OCI-M1 (cell line): ENCODE data around the gene TMEM205.

ENCODE experiments used
- DNase-seq: peaks from one replicate; lab custom pipeline; 2025; lab: John Stamatoyannopoulos, UW

TMEM205 gene

GRCh38 chr19:11299946-11300810 is 45.9 kb downstream of the TMEM205 start:
- DNase-seq: no peak

DNA sequence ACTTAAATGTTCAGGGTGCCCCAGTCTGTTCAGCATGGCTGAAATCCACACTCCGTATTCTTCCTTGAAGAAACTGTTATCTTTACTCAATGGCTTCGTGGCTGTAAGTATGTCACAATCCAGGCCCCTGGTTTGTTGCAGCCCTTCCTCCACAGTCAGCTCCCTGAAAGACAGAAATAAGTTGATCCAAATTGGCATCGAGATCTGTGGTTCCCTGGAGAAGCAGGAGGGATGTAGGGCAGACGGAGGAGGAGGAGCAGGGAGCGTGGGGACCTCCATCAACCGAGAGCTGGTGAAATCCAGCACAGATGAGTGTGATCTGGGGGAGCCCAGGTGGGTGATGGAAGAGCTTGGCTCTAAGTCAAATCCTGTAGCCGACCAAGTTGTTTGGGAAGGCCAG is 49.8 kb downstream of the TMEM205 start:
- DNase-seq: peak; percentile 69

DNA sequence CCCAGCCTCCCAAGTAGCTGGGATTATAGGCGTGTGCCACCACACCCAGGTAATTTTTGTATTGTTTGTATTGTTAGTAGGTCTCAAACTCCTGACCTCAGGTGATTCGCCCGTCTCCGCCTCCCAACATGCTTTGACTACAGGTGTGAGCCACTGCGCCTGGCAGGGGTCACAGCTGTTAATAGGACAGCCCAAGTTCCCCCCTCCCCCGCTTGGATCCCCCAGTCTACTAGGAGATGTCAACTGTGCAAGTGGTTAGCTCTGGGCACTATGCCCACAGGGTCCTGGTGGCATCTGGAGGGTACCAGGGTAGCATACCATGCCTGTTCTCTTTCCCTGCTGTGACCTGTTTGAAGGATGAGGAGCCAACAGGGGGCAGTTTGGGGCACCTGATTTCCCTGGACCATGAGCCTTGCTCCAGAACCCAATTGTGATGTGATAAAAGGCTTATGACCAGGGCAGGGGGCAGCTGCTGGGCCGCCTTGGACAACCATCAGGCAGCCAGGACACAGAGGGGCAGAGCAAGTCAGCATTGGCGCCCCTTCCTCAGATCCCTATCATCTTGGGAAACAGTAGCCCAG is 50.3 kb downstream of the TMEM205 start, which contains the start of gene TSPAN16:
Gene TSPAN16 (plus strand): TSS at position 496 of the 581 bp plus-strand sequence. CDS start 138 bp downstream, outside the sequence.
- DNase-seq: peak; percentile 69

GRCh38 chr19:11295180-11295579 is 50.9 kb downstream of the TMEM205 start:
- DNase-seq: no peak

DNA sequence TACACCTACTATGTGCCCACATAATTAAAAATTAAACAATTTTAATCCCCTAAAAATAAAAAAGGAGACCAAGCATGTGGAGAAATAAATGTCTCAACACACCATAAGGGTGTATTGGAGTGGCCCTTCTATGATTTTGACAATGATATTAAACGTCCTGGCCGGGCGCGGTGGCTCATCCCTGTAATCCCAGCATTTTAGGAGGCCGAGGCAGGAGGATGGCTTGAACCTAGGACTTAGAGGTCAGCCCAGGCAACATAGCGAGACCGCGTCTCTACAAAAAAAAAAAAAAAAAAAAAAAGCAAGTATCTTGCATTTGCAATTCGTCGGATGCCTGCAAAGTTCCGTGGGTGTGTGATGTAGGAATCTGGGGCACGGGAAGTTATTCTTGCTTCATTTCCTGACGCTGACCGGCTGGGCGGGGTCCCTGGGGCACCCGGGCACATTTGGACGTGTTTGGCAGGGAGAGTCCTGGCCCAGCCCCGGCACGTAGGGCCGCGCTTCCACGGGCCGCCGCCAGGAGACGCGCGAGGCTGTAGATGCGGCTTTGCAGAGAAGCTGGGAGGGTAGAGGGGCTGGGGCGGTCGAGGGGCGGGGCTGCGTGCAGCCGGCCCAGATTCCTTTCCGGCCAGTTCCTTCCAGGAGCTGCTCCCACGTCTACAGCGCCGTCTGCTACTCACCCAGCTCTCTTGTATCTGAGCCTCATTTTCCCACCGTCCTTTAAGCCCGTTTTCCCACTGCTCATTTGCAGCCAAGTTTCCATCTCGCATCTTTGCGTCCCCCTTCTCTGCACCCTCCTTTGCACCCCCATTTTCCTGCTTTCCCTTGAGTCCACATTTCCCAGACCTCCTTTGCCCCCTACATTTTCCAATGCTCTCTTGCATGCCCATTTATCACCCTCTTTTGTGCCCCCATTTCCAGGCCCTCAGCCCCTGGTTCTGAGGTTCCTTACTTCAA is 52.4 kb downstream of the TMEM205 start:
- peak; percentile 99 for DNase-seq
